Chondrocyte (in vitro differentiated cells): ENCODE results near the gene NCAPG2. TPM values are rescaled to one million over a fixed set of nuclear protein-coding genes. Genes with fewer than 3 reads are reported as not detected.

ENCODE experiments used
- DNase-seq: peaks from one replicate; pipeline ENCODE4 v3.0.0; 2021; ENCODE audit warnings: mixed read lengths, low spot score
- H3K27ac Mint-ChIP-seq: one replicate; pipeline ENCODE4 v1.8.0; 2021; ENCODE audit warnings: mild to moderate bottlenecking, moderate library complexity, mixed read lengths; ENCODE audit not compliant: unreplicated experiment
- H3K27me3 Mint-ChIP-seq: 2 replicates; pipeline ENCODE4 v1.8.0; 2021; ENCODE audit warnings: low read depth, mixed read lengths
- H3K36me3 Mint-ChIP-seq: 2 replicates; pipeline ENCODE4 v1.8.0; 2021; ENCODE audit warnings: low read depth, mixed read lengths
- H3K4me1 Mint-ChIP-seq: 2 replicates; pipeline ENCODE4 v1.8.0; 2021; ENCODE audit warnings: low read depth, mild to moderate bottlenecking, mixed read lengths
- H3K4me3 Mint-ChIP-seq: one replicate; pipeline ENCODE4 v1.8.0; 2021; ENCODE audit warnings: mild to moderate bottlenecking, moderate library complexity, mixed read lengths; ENCODE audit not compliant: unreplicated experiment
- H3K9me3 Mint-ChIP-seq: 2 replicates; pipeline ENCODE4 v1.8.0; 2021; ENCODE audit warnings: low read depth, mixed read lengths
- total RNA-seq: library from RNA; stranded (reverse); gene quantifications from 3 replicates; pipeline ENCODE4 v1.2.1, GENCODE V29; 2021
- TF ChIP-seq, protein P1 (sequence below): fragments of 200-600 bp; sonication (generic); IDR thresholded peaks from 2 replicates; pipeline ENCODE4 v1.5.0; 2021; ENCODE audit warnings: antibody characterized with exemption, mild to moderate bottlenecking, moderate library complexity

NCAPG2 gene
- total RNA-seq, 1 donor from 2014 or later = 13.0 TPM

DNA sequence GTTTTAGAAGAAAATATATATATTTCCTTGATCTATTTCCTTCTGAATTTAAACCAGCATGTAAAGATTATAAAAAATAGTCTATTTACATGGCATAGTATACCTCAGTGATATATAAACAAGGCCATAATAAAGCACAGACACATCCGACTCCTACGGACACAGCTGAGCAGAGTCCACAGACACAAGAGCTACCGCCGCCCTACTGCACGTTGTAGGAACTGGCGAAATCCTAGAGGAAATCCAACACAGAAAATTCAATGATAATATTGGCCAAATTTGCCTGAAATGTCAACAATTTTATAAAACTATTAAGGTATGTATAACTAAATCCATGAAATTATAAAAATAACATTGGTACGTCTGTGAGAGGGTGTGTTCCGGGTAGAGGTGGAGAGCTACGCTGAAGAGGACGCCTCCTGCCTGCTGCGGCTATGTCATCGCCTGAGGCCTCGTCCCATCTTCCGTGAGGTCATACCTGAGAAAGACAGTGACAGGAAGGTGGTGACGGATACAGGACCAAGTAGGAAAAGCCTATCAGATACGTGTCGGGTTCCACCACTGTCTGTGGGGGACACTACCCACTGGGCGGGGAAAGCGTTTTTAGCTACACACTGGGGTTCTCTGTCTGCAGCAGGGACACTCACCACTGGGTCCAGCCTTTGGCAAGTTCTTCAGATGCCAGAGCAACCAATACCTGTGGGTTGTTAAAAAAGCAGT is 29.3 kb upstream of the NCAPG2 start:
- H3K36me3 Mint-ChIP-seq = peaks cover 43% of the 10 kb centered on the region
- no peak overlapping the region for H3K27ac Mint-ChIP-seq
- no peak for DNase-seq
- H3K27me3 Mint-ChIP-seq = no peaks in the 10 kb centered on the region
- no peak overlapping the region for H3K4me3 Mint-ChIP-seq
- H3K4me1 Mint-ChIP-seq = peaks cover 8% of the 10 kb centered on the region
- TF ChIP-seq, protein P1, sequence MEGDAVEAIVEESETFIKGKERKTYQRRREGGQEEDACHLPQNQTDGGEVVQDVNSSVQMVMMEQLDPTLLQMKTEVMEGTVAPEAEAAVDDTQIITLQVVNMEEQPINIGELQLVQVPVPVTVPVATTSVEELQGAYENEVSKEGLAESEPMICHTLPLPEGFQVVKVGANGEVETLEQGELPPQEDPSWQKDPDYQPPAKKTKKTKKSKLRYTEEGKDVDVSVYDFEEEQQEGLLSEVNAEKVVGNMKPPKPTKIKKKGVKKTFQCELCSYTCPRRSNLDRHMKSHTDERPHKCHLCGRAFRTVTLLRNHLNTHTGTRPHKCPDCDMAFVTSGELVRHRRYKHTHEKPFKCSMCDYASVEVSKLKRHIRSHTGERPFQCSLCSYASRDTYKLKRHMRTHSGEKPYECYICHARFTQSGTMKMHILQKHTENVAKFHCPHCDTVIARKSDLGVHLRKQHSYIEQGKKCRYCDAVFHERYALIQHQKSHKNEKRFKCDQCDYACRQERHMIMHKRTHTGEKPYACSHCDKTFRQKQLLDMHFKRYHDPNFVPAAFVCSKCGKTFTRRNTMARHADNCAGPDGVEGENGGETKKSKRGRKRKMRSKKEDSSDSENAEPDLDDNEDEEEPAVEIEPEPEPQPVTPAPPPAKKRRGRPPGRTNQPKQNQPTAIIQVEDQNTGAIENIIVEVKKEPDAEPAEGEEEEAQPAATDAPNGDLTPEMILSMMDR = peak; percentile 40
- no peaks in the 10 kb centered on the region for H3K9me3 Mint-ChIP-seq

DNA sequence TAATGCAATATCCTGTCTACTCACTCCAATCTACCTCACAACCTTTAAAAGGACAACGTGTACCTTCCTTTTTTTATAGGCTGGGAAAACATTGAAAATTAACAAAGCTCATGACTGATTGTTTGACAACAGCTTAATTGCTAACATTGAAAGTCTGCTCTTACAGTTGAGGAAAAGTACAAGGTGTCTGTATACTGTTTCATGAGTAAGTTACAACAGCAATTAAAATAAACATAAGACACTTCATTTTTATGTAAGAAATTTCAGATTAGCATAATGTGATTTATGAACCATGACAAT is 28.6 kb upstream of the NCAPG2 start:
- no peak overlapping the region for H3K27ac Mint-ChIP-seq
- H3K4me1 Mint-ChIP-seq = peaks cover 8% of the 10 kb centered on the region
- no peak for DNase-seq
- H3K4me3 Mint-ChIP-seq = no peak overlapping the region
- peaks cover 38% of the 10 kb centered on the region for H3K36me3 Mint-ChIP-seq
- H3K9me3 Mint-ChIP-seq = no peaks in the 10 kb centered on the region
- TF ChIP-seq, protein P1 = no peak
- no peaks in the 10 kb centered on the region for H3K27me3 Mint-ChIP-seq

DNA sequence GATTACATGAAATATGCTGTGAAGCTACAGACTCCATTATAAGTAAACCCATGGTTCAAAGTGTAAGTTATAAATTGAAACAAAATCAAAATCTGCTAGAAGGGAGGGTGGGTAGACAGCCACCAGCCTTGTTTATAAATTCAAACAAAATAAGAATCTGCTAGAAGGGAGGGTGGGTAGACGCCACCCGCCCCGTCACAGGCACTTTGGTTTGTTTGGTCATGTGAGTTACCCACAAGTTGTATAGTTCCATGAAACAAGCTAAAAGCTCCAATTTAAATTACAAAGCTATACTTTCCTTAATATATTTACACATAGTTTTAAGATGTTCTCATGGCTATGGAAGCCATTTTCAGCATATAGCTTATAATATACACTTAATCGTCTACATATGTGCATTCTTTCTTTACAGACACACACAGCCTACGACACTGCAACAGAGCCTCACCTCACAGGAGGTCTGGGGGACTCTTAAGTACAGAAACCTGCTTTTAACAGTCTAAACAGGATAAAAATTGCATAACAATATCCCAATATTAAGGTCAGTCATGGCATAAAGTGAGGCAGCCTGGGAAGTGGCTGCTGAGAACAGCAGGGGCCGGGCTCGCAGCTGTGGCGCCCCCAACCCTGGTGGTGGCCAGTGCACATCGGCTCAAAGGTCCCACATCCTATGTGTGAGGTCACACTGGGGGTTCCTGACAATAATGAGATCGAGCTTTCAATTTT is 28.1 kb upstream of the NCAPG2 start:
- H3K27me3 Mint-ChIP-seq = no peaks in the 10 kb centered on the region
- no peak overlapping the region for H3K4me3 Mint-ChIP-seq
- TF ChIP-seq, protein P1 = no peak
- no peaks in the 10 kb centered on the region for H3K9me3 Mint-ChIP-seq
- peaks cover 38% of the 10 kb centered on the region for H3K36me3 Mint-ChIP-seq
- peaks cover 8% of the 10 kb centered on the region for H3K4me1 Mint-ChIP-seq
- H3K27ac Mint-ChIP-seq = no peak overlapping the region
- DNase-seq = no peak

DNA sequence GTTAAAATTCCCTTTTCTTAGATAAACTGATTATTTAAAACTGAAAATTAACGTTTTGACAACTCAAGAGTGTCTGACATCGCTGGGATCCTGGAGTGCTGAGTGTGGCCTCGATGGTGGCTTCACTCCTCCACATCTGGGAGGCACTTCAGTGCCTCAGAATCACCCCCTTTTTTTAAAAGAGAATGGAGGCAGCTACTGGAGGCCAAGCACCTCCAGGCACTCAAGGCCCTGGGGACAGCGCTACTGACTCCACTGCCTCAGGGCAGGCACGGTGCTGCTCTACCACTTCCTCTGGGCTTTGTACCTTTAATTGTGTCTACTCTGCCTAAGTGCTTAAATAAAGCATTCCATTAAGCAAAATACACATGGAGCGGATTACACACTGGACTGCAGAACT is 27.2 kb upstream of the NCAPG2 start:
- Mint-ChIP-seq H3K4me1 (peaks cover 8% of the 10 kb centered on the region), H3K27me3 (no peaks in the 10 kb centered on the region), H3K27ac (no peak overlapping the region), H3K36me3 (peaks cover 33% of the 10 kb centered on the region), H3K4me3 (no peak overlapping the region), H3K9me3 (no peaks in the 10 kb centered on the region)
- TF ChIP-seq, protein P1 = no peak
- no peak for DNase-seq

DNA sequence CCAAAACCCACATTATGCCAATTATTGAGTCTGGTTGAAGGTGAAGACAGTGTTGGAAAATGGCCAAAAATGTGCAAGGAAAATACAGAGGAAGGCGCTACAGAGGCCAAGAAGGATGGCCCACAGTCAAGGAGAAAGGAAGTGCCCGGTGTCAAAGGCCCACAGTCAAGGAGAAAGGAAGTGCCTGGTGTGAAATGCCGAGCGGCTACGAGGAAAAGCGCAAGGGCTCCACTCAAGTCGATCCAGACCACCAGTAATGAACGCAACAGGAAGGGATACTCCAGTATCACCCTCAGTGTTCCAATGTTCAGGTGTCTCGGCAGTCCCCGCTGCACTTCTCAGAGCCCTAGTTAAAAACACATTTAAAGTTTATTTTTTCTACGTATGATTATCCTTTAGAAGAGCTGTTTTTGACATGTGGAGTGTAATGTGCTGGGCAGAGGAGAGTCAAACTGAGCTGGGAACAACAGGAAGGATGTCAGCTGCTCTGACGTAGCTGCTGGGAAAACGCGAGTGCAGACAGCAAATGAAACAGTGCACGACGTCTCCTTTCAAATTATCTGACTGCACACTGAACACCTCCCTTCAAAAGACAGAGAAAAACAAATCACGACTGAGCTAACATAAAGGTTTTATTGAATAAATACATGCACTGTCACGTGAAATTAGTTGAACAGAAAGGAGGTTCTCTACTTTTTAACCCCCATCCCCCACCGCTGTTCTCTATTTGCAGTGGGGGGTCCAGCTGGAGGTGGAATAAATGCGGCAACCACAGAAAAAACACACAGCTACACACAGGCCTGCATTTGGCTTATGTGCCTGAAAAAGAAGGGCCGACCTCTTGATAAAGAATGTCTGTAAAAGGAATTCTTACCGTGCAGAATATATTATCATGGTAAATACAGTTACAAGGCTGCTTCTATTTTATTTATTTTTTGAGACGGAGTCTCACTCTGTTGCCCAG is 26.1 kb upstream of the NCAPG2 start:
- Mint-ChIP-seq H3K27me3 (no peaks in the 10 kb centered on the region), H3K4me3 (no peak overlapping the region), H3K27ac (no peak overlapping the region), H3K4me1 (peaks cover 5% of the 10 kb centered on the region), H3K36me3 (peaks cover 28% of the 10 kb centered on the region), H3K9me3 (peaks cover 3% of the 10 kb centered on the region)
- TF ChIP-seq, protein P1 = no peak
- DNase-seq = no peak
